Psoas muscle (tissue), 8 donors: ENCODE data around the gene RIPOR2. TPM values are rescaled to one million over a fixed set of nuclear protein-coding genes. Genes with fewer than 3 reads are reported as not detected.
"Not testable (repeated sequence)": the region's sequence is repeated elsewhere in the genome, so short reads cannot be mapped to it uniquely, and the experiment has no call there.

Experiments
- ATAC-seq, 4 donors: fragments of 200-7000 bp; cut with Tn5 transposase; one replicate each; pipeline ENCODE4 v1.9.1; 2020; ENCODE audit warnings: moderate library complexity in 3 of 4, mild to moderate bottlenecking in 2 of 4
- DNase-seq, 2 donors: peaks; one replicate each; pipeline ENCODE4 v3.0.0-alpha.2; 2020
- H3K27ac ChIP-seq: fragments of 200-600 bp; one replicate; pipeline ENCODE4 v1.8.0; 2022
- H3K27me3 ChIP-seq, 3 donors: fragments of 200-600 bp in 1 of 3; one replicate each; pipeline versions ENCODE4 v1.6.1 to v1.8.0; 2013 to 2022; ENCODE audit warnings: low read length in 2 of 3, mild to moderate bottlenecking in 2 of 3, moderate library complexity in 1 of 3; ENCODE audit not compliant: insufficient read depth in 3 of 3
- H3K36me3 ChIP-seq, 2 donors: fragments of 200-600 bp in 1 of 2; one replicate each; pipeline versions ENCODE4 v1.6.1 to v1.8.0; 2013 to 2022; ENCODE audit warnings: low read depth in 1 of 2, mild to moderate bottlenecking in 1 of 2, moderate library complexity in 1 of 2; ENCODE audit not compliant: insufficient read depth in 1 of 2
- H3K4me1 ChIP-seq: fragments of 200-600 bp; one replicate; pipeline ENCODE4 v1.8.0; 2022
- H3K4me3 ChIP-seq: fragments of 200-600 bp; one replicate; pipeline ENCODE4 v1.8.0; 2022; ENCODE audit warnings: mild to moderate bottlenecking
- H3K9me3 ChIP-seq: fragments of 200-600 bp; one replicate; pipeline ENCODE4 v1.8.0; 2022
- WGBS, 3 donors: extraction: QIAGEN DNeasy Blood & Tissue Kit; methylation state at CpG; one replicate each; pipeline versions ENCODE4 v1.1.6 to v1.1.7; 2013; 5-methylcytosine and 5-hydroxymethylcytosine counted together
- intact Hi-C, 2 donors: fragments of 100-400 bp; cut with DNase I; formaldehyde crosslinking; loops; one replicate each; pipeline versions ENCODE4 v1.11.0 to v1.14.2; 2022
- polyA plus RNA-seq, 3 donors: library from polyadenylated mRNA; stranded (reverse); fragments of 200-250 nt; gene quantifications; one replicate each; pipeline ENCODE4 v1.2.3, GENCODE V29; 2013
- total RNA-seq, 4 donors: library from RNA; stranded (reverse); fragmentation: NEBNext Ultra II Directional in 2 of 4; extraction: Animal tissue kit (Norgen Biotek cat#: 25700) in 2 of 4; gene quantifications; one replicate each; pipeline versions ENCODE4 v1.2.1 to v1.2.4, GENCODE V29; 2021 to 2023
- TF ChIP-seq, protein P1 (sequence below): fragments of 200-600 bp; IDR thresholded peaks from one replicate; pipeline ENCODE4 v1.8.0; 2022; ENCODE audit warnings: antibody characterized with exemption
- donor health status: healthy with polysubstance abuse.
- donor health status: DM: no; HTN: no; CAD: no; lungs with moderate emphysema.
- donor health status: Bipolar disorder and iron deficiency.
- donor health status: healthy.
- donor health status: DM: yes; HTN: yes; CAD: no.
- donor health status: DM: no; HTN: no; CAD: no.
- donor health status: DM: no; HTN: no; CAD: no.
- donor health status: DM: yes; HTN: yes; CAD: no.

Gene RIPOR2
- total and polyA plus RNA-seq, 7 donors = 1.3 to 13.2 (median 7.1) TPM

DNA sequence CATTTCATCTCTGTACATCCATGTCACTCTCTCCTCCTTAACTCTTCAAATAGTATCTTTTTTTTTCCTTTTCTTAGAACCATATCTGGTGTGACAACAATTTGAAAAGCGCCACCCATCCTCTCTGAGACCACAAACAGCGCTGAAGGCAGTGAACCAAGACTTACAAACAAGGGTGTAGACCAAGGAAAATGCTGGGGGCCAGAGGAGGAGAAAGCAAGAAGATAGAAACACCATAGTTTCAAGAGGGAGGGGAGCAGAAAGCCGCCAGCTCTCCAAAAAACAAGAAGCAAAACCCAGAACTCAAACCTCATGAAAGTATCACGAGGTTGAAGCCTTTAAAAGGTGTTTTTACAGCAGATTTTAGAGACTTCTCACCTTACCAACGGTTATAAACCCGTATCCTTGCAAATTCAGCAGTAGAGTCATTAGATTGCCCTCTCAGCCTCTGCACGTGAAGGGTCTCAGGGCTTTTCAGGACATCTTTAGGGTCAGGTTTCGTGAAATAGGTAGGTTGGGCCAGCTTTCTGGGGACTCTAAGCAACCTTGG is 13.3 kb upstream of the RIPOR2 start:
- Histone ChIP-seq H3K27ac (no peak overlapping the region), H3K9me3 (peaks cover 18% of the 10 kb centered on the region), H3K27me3 (no peaks in the 10 kb centered on the region), H3K4me1 (no peaks in the 10 kb centered on the region), H3K36me3 (no peaks in the 10 kb centered on the region), H3K4me3 (no peak overlapping the region)
- intact Hi-C loops = no loop called here
- TF ChIP-seq, protein P1, sequence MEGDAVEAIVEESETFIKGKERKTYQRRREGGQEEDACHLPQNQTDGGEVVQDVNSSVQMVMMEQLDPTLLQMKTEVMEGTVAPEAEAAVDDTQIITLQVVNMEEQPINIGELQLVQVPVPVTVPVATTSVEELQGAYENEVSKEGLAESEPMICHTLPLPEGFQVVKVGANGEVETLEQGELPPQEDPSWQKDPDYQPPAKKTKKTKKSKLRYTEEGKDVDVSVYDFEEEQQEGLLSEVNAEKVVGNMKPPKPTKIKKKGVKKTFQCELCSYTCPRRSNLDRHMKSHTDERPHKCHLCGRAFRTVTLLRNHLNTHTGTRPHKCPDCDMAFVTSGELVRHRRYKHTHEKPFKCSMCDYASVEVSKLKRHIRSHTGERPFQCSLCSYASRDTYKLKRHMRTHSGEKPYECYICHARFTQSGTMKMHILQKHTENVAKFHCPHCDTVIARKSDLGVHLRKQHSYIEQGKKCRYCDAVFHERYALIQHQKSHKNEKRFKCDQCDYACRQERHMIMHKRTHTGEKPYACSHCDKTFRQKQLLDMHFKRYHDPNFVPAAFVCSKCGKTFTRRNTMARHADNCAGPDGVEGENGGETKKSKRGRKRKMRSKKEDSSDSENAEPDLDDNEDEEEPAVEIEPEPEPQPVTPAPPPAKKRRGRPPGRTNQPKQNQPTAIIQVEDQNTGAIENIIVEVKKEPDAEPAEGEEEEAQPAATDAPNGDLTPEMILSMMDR = no peak
- 76 to 81% (median 80%) methylated on average over 8 of the region's 8 CpGs for WGBS, 3 donors
- ATAC-seq = no peak
- DNase-seq = no peak

DNA sequence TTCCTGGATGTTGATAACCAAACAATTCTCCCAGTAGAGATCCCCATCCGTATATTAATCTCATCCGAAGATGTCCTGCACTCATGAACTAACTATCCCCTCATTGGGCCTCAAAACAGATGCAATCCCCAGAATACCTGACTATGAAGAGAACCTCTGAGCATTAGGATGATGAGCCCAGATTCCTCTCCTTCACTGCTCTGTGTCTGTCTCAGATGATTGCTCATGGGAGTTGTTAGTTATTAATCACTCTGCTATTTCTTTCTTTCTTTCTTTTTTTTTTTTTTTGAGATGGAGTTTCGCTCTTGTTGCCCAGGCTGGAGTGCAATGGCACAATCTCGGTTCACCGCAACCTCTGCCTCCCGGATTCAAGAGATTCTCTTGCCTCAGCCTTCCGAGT is 12.5 kb upstream of the RIPOR2 start:
- 89 to 94% (median 90%) methylated on average over 7 of the region's 7 CpGs for WGBS, 3 donors
- H3K27me3 ChIP-seq, H3K4me1 ChIP-seq, DNase-seq, H3K4me3 ChIP-seq, H3K36me3 ChIP-seq, H3K27ac ChIP-seq, ATAC-seq, intact Hi-C loops: not testable (repeated sequence)
- H3K9me3 ChIP-seq = peaks cover 20% of the 10 kb centered on the region

- TF ChIP-seq, protein P1 = no peak
- Histone ChIP-seq H3K36me3 (no peaks in the 10 kb centered on the region), H3K4me3 (no peak overlapping the region), H3K9me3 (peaks cover 20% of the 10 kb centered on the region), H3K4me1 (no peaks in the 10 kb centered on the region), H3K27me3 (no peaks in the 10 kb centered on the region), H3K27ac (no peak overlapping the region)
- WGBS, 3 donors = 96 to 98% (median 97%) methylated on average over 4 of the region's 4 CpGs
- intact Hi-C loops = no loop called here
- DNase-seq (no peak), ATAC-seq (no peak)
These were observed 11.9 kb upstream of the RIPOR2 start for GRCh38 chr6:24947636-24948035.

DNA sequence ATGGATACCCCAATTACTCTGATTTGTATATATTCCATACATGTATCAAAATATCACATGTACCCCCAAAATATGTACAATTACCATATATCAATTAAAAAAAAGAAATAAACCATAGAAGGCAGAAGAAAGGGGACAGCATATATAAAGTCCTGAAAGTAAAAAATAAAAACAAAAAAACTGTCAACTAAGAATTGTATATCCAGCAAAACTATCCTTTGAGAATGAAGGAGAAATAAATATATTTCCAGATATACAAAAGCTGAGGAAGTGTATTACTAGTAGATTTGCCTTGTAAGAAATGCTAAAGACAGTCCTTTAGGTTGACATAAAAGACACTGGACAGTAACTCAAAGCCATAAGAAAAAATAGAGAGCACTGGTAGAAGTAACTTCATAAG is 9.3 kb upstream of the RIPOR2 start:
- intact Hi-C loops = no loop called here
- H3K4me3 ChIP-seq = no peak overlapping the region

DNA sequence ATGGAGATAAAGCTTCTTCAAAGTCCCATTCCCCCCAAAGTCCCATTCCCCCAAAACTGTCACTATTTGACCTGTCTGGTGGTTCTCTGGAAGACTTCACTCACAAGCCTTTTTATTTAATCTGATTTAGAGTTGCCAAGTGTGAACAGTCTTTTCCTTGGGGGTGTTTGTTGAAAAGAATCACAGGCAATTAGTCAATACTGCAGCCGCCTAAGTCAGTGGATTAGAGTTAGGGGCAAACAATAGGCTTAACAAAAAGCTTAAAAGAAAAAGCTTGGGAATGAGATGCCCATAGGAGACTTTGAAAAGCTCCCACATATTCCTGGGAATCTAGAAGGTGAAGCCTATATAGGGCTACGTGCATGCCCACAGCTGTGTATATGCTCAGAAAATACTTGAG is 8.0 kb upstream of the RIPOR2 start:
- intact Hi-C loops = no loop called here
- DNase-seq = no peak
- H3K9me3 ChIP-seq = peaks cover 20% of the 10 kb centered on the region
- TF ChIP-seq, protein P1 = no peak
- no peaks in the 10 kb centered on the region for H3K27me3 ChIP-seq
- H3K4me1 ChIP-seq = no peaks in the 10 kb centered on the region
- H3K27ac ChIP-seq = no peak overlapping the region
- no peak for ATAC-seq
- H3K36me3 ChIP-seq = no peaks in the 10 kb centered on the region
- WGBS, 3 donors = 72 to 96% (median 93%) methylated on average over 2 of the region's 2 CpGs
- H3K4me3 ChIP-seq = no peak overlapping the region

More for the DNA sequence above, 9.3 kb upstream of the RIPOR2 start:
- Histone ChIP-seq H3K4me1 (no peaks in the 10 kb centered on the region), H3K9me3 (peaks cover 20% of the 10 kb centered on the region), H3K27ac (no peak overlapping the region), H3K27me3 (no peaks in the 10 kb centered on the region), H3K36me3 (no peaks in the 10 kb centered on the region)
- ATAC-seq (no peak), DNase-seq (no peak)
- TF ChIP-seq, protein P1 = no peak
